ENCODE data around the gene EXOSC10. TPM values are rescaled to one million over a fixed set of nuclear protein-coding genes. Genes with fewer than 3 reads are reported as not detected.

Gene EXOSC10
- polyA plus RNA-seq, 1 donor from 2014 or later: 115 TPM

DNA sequence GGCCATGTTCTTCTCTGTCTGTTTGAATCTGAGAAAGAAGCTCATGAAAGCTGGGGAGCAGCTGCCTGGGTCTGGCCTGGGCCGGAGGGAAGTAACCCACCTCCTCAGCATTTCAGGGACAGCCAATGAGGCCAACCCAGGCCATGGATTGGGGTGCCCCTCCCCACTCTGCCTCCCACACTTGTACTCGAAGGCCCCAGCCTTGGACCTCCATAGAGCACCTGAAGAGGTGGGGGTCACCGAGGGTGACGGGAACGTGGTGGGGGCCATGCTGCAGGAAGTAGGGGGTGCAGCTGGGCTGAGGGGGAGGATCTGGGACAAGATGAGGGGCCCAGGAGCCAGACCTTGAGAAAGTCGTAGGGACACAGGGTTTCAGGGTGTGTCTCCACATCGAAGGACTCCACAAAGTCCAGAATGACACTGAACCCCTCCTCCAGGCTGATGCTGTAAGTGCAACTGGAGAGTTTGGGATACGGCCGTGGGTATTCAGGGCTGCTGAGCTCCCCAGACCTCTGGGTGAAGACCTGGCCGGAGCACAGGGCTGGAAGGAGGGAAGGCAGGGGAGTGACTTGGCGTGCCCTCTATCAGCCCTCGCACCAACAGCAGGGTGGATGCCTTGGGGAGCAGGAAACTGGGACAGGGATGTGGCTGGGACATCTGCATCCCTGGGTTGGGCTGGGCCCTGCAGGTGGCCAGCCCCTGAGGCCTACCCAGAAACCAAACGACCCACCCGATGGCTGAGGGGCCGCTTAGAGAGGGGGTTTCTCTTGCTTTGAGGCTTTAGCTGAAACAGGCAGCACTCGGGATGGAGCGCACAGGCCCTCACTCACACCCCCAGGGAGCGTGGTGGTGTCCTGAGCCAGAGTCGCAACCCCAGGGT, 56.4 kb downstream of the EXOSC10 start:
- no peaks in the 10 kb centered on the region for H3K9me2 ChIP-seq (ENCODE audit: insufficient read depth, low read length)
- no peak overlapping the region for H3K9ac ChIP-seq (ENCODE audit: low read length)
- TF ChIP-seq POLR2AphosphoS5 (IDR thresholded peaks at IDR 0.05): no peak
- no peak for TF ChIP-seq EP300 (conservative IDR thresholded peaks at IDR 0.05; ENCODE audit: poor library complexity, severe bottlenecking)
- TF ChIP-seq EZH2 (IDR thresholded peaks at IDR 0.05; ENCODE audit: borderline replicate concordance, insufficient read depth, low read length, poor library complexity, severe bottlenecking): no peak
- no peak for TF ChIP-seq TAF1 (IDR thresholded peaks at IDR 0.05; ENCODE audit: low read depth)
- TF ChIP-seq, protein P1, sequence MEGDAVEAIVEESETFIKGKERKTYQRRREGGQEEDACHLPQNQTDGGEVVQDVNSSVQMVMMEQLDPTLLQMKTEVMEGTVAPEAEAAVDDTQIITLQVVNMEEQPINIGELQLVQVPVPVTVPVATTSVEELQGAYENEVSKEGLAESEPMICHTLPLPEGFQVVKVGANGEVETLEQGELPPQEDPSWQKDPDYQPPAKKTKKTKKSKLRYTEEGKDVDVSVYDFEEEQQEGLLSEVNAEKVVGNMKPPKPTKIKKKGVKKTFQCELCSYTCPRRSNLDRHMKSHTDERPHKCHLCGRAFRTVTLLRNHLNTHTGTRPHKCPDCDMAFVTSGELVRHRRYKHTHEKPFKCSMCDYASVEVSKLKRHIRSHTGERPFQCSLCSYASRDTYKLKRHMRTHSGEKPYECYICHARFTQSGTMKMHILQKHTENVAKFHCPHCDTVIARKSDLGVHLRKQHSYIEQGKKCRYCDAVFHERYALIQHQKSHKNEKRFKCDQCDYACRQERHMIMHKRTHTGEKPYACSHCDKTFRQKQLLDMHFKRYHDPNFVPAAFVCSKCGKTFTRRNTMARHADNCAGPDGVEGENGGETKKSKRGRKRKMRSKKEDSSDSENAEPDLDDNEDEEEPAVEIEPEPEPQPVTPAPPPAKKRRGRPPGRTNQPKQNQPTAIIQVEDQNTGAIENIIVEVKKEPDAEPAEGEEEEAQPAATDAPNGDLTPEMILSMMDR (IDR thresholded peaks at IDR 0.05; ENCODE audit: poor library complexity, severe bottlenecking): no peak
- no peak for TF ChIP-seq RAD21 (conservative IDR thresholded peaks at IDR 0.05)
- TF ChIP-seq, protein P2, sequence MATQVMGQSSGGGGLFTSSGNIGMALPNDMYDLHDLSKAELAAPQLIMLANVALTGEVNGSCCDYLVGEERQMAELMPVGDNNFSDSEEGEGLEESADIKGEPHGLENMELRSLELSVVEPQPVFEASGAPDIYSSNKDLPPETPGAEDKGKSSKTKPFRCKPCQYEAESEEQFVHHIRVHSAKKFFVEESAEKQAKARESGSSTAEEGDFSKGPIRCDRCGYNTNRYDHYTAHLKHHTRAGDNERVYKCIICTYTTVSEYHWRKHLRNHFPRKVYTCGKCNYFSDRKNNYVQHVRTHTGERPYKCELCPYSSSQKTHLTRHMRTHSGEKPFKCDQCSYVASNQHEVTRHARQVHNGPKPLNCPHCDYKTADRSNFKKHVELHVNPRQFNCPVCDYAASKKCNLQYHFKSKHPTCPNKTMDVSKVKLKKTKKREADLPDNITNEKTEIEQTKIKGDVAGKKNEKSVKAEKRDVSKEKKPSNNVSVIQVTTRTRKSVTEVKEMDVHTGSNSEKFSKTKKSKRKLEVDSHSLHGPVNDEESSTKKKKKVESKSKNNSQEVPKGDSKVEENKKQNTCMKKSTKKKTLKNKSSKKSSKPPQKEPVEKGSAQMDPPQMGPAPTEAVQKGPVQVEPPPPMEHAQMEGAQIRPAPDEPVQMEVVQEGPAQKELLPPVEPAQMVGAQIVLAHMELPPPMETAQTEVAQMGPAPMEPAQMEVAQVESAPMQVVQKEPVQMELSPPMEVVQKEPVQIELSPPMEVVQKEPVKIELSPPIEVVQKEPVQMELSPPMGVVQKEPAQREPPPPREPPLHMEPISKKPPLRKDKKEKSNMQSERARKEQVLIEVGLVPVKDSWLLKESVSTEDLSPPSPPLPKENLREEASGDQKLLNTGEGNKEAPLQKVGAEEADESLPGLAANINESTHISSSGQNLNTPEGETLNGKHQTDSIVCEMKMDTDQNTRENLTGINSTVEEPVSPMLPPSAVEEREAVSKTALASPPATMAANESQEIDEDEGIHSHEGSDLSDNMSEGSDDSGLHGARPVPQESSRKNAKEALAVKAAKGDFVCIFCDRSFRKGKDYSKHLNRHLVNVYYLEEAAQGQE (IDR thresholded peaks at IDR 0.05; ENCODE audit: borderline replicate concordance): no peak
- TF ChIP-seq MXI1 (conservative IDR thresholded peaks at IDR 0.05; ENCODE audit: poor library complexity, severe bottlenecking): no peak
- TF ChIP-seq SMC3 (conservative IDR thresholded peaks at IDR 0.05; ENCODE audit: poor library complexity): no peak
- no peaks in the 10 kb centered on the region for H3K27me3 ChIP-seq (ENCODE audit: insufficient read depth, low read depth, low read length)
- no peaks in the 10 kb centered on the region for H3F3A ChIP-seq (ENCODE audit: insufficient read depth, low read length, poor library complexity, severe bottlenecking)
- no peak overlapping the region for H3K4me3 ChIP-seq (ENCODE audit: low read length)
- H3K36me3 ChIP-seq (ENCODE audit: insufficient read depth, low read length): no peaks in the 10 kb centered on the region
- no peaks in the 10 kb centered on the region for H4K20me1 ChIP-seq (ENCODE audit: insufficient read depth)
- no peak overlapping the region for H2AFZ ChIP-seq (ENCODE audit: low read depth, low read length)
- H3K9me3 ChIP-seq (ENCODE audit: low read length): no peaks in the 10 kb centered on the region
- H3K4me2 ChIP-seq (ENCODE audit: low read length): no peak overlapping the region
- H3K79me2 ChIP-seq (replicated peaks; ENCODE audit: insufficient read depth, low read length): no peaks in the 10 kb centered on the region
- H3K27ac ChIP-seq (ENCODE audit: low read length): no peak overlapping the region

DNA sequence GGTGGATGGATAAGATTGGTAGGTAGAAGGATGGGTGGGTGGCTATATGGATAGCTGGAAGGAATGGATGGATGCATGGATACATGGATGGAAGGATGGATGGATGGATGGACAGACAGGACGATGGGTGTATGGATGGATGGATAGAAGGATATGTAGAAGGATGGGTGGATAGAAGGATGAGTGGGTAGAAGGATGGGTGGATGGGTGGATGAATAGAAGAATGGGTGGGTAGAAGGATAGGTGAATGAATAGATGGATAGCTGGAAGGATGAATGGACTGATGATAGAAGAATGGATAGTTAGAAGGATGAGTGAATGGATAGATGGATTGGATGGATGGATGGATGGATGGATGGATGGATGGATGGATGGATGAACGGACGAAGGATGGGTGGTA, 57.6 kb downstream of the EXOSC10 start:
- H3K27me3 ChIP-seq (ENCODE audit: insufficient read depth, low read depth, low read length): no peaks in the 10 kb centered on the region

More for the DNA sequence above, 57.6 kb downstream of the EXOSC10 start:
- Histone ChIP-seq H3K9me2 (ENCODE audit: insufficient read depth, low read length) (no peaks in the 10 kb centered on the region), H4K20me1 (ENCODE audit: insufficient read depth) (no peaks in the 10 kb centered on the region), H3K9ac (ENCODE audit: low read length) (no peak overlapping the region), H3K36me3 (ENCODE audit: insufficient read depth, low read length) (no peaks in the 10 kb centered on the region), H3K9me3 (ENCODE audit: low read length) (no peaks in the 10 kb centered on the region), H3K27ac (ENCODE audit: low read length) (no peak overlapping the region), H3K4me3 (ENCODE audit: low read length) (no peak overlapping the region), H2AFZ (ENCODE audit: low read depth, low read length) (no peak overlapping the region), H3K4me2 (ENCODE audit: low read length) (no peak overlapping the region), H3F3A (ENCODE audit: insufficient read depth, low read length, poor library complexity, severe bottlenecking) (no peaks in the 10 kb centered on the region), H3K79me2 (replicated peaks; ENCODE audit: insufficient read depth, low read length) (no peaks in the 10 kb centered on the region)
- no peak for TF ChIP-seq TAF1 (IDR thresholded peaks at IDR 0.05; ENCODE audit: low read depth)
- TF ChIP-seq MXI1 (conservative IDR thresholded peaks at IDR 0.05; ENCODE audit: poor library complexity, severe bottlenecking): no peak
- no peak for TF ChIP-seq EP300 (conservative IDR thresholded peaks at IDR 0.05; ENCODE audit: poor library complexity, severe bottlenecking)
- no peak for TF ChIP-seq SMC3 (conservative IDR thresholded peaks at IDR 0.05; ENCODE audit: poor library complexity)
- no peak for TF ChIP-seq RAD21 (conservative IDR thresholded peaks at IDR 0.05)
- TF ChIP-seq, protein P2 (IDR thresholded peaks at IDR 0.05; ENCODE audit: borderline replicate concordance): no peak
- no peak for TF ChIP-seq EZH2 (IDR thresholded peaks at IDR 0.05; ENCODE audit: borderline replicate concordance, insufficient read depth, low read length, poor library complexity, severe bottlenecking)
- no peak for TF ChIP-seq POLR2AphosphoS5 (IDR thresholded peaks at IDR 0.05)
- TF ChIP-seq, protein P1 (IDR thresholded peaks at IDR 0.05; ENCODE audit: poor library complexity, severe bottlenecking): no peak
